ENCODE measurements around the gene DDI2.
A peak's percentile ranks its signal among the peaks of the same experiment; 100 is the strongest.
"Not testable (repeated sequence)": the region's sequence is repeated elsewhere in the genome, so short reads cannot be mapped to it uniquely, and the experiment has no call there.

Gene DDI2

DNA sequence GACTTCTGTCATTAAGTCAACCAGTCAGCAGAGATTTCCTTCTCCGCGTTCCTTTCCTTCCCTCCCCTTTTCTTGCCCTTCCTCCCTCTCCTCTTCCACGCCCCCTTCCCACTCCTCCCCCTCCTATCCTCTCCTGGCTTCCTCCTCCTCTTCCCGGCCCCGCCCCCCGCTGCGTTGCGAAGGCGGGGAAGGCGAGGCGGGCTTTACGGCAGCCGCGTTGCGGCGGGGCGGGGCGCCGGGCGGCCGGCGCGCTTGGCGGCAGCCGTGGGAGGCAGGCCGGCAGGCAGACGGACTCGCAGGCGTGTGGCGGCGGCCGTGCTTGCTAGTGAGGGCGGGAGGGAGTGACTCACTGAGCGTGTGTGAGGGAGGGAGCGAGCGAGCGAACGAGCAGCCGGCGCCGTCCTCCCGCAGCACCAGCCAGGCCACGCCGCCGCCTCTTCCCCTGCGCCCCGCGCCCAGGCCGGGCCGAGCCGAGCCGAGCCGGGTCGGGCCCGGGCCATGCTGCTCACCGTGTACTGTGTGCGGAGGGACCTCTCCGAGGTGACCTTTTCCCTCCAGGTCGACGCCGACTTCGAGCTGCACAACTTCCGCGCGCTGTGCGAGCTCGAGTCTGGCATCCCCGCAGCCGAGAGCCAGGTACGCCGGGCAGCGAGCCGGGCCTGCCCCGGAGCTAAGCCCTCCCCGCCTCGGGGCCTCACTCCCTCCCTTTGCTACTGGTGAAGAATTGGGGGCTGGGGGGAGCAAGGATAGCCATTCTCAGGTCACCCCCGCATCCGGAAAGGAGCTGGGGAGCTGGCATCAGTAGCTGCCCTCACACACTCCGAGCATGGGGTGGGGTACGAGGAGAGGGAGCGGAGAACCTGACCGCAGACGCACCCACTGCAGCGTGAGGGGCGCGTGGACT lies at the start of gene DDI2:
TSS of gene DDI2 (plus strand) at position 286 of the 904 bp plus-strand sequence. CDS start at position 499, 213 bp downstream.
- peak; percentile 93 for DNase-seq (ENCODE audit: low read depth)

GRCh38 chr1:15568387-15569073 lies 48.7 kb upstream of the DDI2 start:
- DNase-seq (ENCODE audit: low read depth), result no peak

DNA sequence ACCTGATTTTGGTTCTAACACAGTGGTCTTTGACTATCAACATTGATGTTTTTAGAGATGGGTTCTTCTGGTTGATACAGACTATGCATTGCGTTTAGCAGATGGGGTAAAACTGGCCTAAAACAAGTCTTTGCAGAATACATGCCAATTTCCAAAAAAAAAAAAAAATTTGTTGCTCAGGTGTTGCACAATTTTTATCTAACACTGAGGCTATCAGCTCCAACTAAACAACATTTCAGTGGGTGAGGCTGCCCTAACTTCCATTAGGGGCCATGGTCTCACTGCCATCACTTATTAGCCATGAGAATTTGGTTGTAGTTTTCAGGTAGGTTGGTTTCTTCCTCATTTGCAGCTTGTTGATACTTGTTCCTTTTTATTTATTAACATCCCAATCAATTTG lies 46.4 kb upstream of the DDI2 start:
- DNase-seq (ENCODE audit: low read depth), result no peak

GRCh38 chr1:15571266-15571665 lies 46.0 kb upstream of the DDI2 start:
- no peak for DNase-seq (ENCODE audit: low read depth)

GRCh38 chr1:15573477-15573876 lies 43.8 kb upstream of the DDI2 start:
- DNase-seq (ENCODE audit: low read depth), result peak; percentile 36

GRCh38 chr1:15574741-15575140 lies 42.5 kb upstream of the DDI2 start:
- DNase-seq (ENCODE audit: low read depth), result no peak

DNA sequence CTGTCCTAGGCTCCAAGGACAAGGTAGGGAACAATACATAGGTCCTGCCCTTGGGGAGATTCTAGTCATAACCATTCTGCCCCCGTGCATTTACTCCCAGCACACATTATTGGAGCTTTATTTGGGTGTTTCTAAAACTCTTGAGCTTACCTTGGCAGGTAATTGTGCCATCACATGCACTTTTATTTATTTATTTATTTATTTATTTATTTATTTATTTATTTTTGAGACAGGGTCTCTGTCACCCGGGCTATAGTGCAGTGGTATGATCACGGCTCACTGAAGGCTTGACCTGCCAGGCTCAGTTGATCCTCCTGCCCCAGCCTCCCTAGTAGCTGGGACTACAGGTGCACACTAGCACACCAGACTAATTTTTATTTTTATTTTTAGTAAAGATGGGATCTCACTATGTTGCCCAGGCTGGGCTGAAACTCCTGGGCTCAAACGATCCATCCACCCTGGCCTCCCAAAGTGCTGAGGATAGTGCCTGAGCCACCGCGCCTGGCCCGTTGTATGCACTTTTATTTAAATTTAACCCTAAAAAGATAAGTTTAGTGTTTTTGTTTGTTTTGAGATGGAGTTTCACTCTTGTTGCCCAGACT lies 41.6 kb upstream of the DDI2 start:
- no peak for DNase-seq (ENCODE audit: low read depth)

- no peak for DNase-seq (ENCODE audit: low read depth)
Observed at GRCh38 chr1:15577691-15578090, 39.6 kb upstream of the DDI2 start.

DNA sequence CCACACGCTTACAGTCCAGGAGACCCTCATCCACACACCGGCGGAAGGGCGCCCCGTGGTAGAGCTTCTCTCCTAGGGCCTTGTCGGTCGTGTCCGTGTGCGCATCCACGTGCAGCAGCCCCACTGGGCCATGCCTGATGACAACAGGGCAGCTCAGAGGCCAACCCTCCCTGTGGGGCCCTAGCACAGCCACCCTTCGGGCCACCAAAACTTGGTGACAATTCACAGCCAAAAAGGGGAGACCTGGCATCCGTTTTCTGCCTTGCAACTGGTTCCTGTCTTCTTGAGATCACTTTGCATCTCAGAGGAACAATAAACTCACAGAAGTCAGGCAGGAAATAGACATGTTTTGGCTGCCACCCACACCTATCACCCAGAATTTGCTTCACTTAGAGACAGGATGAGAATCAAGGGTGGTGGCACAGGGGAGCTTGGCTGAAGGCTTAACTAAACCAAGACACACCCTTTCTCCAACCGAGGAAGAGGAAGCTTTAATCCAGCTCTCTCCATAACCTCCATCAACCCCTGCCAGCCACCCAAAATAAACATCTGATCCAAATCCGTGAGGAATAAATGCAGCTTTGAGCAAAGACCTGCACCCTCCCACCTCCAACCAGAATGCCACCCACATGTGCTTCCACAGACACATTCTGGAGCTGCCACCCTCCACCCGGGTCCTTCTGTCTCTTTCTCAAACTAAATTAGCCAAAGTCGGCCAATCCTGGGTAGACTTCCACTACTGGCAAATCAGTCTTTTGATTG lies 38.2 kb upstream of the DDI2 start:
- DNase-seq (ENCODE audit: low read depth), result no peak

GRCh38 chr1:15579683-15580047 lies 37.6 kb upstream of the DDI2 start:
- no peak for DNase-seq (ENCODE audit: low read depth)

DNA sequence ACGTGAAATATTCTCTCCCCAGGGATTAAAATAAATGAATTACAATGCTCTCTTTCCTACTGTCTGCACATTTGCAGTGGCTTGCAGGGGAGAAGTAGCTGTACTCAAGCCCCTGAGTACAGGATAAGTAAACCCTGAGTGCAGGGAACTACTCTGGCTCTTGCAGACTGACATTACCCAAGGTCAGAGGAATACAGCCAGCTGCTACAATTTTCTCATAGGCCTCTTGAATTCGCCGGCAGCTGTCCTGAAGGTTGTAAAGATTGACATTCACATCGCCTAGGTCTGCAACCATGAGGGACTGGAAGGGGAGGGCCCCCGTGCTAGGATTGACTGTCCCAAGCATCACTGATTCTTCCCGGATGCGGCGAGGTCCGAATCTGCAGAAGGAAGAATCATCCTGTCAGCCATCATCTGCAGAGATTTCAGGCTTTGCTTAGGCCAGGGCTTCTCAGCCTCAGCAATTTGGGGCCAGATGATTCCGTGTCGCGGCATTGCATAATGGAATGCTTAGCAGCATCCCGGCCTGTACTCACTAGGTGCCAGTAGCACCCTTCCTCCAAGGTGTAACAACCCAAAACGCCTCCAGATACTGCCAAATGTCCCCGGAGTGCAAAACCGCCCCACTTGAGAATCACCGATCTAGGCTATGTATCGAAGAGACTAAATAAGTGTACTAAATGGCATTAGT lies 34.1 kb upstream of the DDI2 start:
- no peak for DNase-seq (ENCODE audit: low read depth)

DNA sequence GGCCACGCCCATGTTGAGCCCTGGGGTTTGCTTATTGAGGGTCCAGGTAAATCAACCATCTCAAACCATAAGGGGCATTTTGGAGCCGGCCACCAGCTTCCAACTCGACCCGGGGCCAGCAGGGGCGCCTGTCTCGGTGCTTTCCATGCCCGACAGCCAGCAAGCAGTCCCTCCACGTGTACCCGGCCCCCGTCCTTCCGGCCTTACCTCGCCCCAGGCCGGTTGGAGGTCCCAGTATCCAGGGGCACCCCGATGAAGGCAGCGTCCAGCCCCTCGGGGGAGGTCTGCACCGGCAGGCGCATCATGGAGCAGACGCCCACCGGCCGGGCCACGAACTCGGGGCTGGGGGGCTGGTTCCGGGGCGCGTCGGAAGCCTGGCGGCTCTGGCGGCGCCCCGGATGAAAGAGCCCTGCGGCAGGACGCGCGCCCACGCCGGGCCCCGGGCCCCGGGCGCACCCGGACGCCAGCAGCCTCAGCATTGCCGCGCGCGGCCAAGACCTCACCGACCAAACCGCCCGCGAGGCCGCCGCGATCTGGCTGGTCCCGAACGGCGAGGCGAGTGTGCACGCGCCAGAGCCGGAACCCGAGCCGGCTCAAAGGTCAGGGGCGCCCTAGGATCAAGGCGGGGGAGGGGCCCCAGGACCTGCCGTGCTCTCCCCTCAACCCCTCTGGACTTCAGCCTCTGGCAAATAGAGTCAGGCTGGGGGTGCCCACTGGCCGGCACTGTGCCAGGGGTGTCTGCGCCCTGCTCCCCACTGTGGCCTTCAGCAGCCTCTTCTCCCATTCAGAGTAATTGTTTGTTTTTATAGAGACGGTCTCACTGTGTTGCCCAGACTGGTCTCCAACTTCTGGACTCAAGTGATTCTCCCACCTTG lies 32.5 kb upstream of the DDI2 start, which contains the start of gene AGMAT:
TSS of gene AGMAT (minus strand) at position 563 of the 875 bp plus-strand sequence. CDS start at position 479, 84 bp downstream.
- DNase-seq (ENCODE audit: low read depth), result no peak

GRCh38 chr1:15592285-15592684 lies 25.0 kb upstream of the DDI2 start:
- DNase-seq (ENCODE audit: low read depth), result no peak

GRCh38 chr1:15595809-15596617 lies 21.2 kb upstream of the DDI2 start:
- no peak for DNase-seq (ENCODE audit: low read depth)

DNA sequence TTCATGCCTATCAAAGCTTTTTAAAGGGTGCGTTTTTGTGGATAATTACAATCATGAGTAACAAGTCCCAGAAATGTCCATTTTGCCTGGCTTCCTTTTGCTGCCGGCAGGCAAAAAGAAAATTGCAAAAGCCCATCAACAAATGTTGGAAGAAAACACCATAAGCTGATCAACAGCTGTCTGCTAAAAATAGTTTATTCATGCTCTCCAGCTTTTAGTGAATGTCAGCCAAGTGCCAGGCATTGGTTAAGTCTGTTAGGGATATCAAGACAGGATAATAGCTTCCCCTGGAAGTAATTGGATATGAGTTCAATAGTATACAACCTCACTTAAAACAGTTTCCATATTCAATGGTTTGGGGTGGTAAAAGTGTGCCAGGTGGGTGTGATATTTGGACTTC lies 18.8 kb upstream of the DDI2 start:
- no peak for DNase-seq (ENCODE audit: low read depth)

DNA sequence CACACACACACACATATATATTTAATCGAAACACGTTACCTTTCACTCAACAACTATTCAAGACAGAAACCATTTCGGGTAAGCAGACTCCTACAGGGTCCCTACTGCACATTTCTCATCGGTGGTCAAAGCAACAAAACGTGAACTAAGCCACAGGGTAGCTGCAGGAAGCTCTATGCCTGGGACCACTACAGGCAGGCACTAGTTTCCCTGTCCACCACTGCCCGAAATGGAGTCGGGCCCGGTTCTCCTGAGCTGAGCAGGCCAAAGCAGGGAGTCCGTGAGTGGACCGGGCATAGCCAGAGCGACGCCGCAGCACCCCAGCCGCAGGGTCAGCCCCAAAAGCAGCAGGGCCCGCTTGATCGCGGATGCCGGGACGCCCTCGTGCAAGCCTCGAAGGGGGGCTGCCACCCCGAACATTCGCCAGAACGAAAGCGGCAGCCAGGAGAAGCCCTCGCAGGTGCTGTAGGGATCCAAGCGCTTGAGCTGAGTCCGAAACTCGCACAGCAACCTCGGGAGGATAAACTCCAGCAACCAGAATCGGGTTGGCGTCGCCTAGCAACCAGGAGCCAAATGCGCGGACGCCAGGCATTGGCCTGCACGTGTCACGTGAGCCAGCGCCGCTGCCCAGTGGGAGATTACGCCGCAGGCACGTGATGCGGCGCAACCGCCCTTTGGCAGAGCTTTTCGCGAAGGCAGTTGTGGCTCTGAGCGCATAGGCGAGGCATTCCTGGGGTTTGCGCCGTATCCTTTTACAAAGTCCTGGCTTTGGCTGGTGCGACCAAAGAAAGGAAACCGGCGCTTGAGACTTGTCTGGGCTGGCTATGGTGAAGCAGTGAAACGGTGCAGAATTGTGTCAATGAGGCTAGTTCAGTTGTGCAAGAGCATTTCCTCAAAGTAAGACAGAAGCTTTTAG lies 13.9 kb upstream of the DDI2 start:
- peak; percentile 85 for DNase-seq (ENCODE audit: low read depth)

DNA sequence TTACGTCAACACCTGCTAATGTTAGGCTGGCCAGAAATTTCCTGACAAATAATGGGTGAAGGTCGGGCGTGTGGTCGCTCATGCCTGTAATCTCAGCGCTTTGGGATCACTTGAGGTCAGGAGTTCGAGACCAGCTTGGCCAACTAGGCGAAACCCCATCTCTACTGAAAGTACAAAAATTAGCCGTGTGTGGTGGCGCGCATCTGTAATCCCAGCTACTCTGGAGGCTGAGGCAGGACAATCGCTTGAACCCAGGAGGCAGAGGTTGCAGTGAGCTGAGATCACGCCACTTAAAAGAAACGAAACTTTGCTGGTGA lies 13.3 kb upstream of the DDI2 start:
- not testable (repeated sequence) for DNase-seq (ENCODE audit: low read depth)

GRCh38 chr1:15604400-15604799 lies 12.9 kb upstream of the DDI2 start:
- not testable (repeated sequence) for DNase-seq (ENCODE audit: low read depth)
